CD4-positive, alpha-beta T cell treated with Interleukin-4 for 1 hour (primary cell): Measurements from ENCODE around the gene PALLD.
"Not testable (repeated sequence)": the region's sequence is repeated elsewhere in the genome, so short reads cannot be mapped to it uniquely, and the experiment has no call there.

Experiments
- DNase-seq, 2 donors: peaks; one replicate each; pipeline ENCODE4 v3.0.0-alpha.2; 2020 to 2022

PALLD gene

DNA sequence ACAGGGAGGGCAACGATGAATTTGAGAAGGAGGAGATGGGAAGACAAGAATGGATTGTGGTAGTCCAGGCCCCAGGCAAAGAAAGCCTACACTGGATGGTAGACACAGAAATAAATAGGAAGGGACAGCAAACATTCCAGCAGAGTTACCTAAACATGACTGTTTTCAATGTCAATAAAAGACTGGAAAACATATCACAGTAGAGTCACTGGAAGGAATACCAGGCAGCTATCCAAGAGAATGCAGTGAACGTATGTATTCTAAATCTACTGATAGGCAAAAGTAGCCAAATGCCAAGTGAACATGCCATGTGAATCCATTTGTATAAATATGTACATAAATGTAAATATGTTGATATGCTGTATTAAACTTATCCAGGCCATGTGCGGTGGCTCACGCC, 183.0 kb downstream of the PALLD start:
- DNase-seq: no peak

DNA sequence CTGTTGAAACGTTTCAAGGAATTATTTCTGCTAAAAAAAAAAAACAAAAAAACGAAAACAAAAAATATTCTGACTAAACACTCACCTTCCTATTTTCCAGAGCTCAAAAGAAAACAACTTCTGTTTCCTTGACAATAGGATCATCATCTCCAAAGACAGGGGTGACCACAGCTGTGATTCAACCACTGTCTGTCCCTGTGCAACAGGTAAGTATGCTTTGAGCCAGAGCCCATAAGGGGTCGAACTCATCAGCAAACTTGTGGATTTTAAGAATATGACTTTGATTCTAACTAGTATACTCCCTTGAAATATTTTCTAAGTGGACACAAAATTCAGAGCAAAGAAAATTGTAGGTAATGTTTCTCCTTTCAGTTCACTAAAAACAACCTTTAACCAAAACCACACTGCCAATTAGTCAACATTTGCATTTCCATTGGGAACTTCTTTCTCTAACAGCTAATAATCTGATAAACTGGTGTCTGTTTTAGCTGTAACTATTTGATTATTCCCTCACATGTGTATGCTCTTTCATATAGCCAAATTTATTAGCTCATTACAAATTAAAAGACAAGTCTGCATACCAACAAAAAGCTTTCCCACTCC, 186.1 kb downstream of the PALLD start:
- no peak for DNase-seq

DNA sequence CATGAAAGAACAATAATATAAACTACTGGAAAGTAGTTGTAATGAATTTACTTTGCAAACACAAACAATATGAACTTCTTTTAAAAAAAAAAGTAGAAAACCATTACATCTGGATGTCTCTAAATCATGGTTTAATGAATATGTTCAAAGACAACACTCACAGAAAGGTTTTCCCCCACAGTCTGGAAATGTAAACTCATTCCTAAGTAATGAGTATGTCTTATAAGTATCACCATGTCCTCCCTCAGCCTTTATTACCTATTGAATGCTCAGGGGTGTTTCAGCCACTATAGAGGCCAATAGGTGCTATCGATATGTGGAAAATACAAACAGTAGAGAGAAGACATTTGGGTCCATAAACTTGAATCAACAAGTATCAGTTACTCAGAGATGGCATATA, 186.7 kb downstream of the PALLD start:
- DNase-seq: no peak

DNA sequence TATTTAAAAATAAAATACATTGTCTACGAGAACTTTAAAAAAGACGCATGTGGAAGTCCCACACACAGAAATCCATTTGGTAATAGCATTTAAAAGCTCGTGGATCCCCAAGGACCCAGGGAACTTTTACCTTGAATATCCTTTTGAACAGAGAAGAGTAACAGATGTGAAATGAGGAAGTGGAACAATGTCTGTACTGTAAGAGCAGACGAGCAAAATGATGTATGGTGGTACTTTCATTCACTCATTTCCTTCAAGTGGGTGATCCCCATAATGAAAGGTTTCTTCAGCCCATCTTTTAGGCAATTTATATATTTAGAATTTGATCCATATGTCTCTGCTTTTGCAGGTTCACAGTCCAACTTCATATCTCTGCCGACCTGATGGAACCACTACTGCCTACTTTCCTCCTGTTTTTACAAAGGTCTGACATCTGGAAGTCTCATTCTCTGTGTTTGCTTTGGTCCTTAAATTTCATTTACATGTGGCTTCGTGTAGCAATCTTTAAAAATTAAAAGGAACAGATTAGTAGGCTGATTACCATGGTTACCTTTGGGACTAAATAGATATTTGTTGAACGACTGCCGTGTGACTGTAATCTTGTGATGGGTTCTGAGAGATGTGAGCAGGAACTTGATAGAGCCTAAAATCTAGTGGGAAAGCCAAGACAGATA, 188.4 kb downstream of the PALLD start:
- no peak for DNase-seq

DNA sequence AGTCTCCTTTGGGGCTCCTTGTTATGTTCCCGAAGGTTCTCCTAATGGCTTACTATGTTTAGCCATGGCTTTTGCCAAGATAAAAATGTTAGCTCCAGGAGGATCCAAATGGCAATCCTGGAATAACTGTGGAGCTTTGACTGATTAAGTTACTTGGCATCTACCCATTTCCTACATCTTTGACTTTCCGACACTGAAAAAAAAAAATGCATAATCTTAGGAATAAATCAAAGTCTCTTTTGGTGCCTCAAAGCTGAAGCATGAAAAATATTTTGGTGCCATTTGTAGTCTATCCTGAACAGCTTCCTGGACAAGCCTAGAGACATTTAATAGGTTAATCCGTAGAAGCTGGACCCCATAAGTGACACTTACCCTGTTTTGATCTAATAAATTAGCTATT, 191.7 kb downstream of the PALLD start:
- no peak for DNase-seq

DNA sequence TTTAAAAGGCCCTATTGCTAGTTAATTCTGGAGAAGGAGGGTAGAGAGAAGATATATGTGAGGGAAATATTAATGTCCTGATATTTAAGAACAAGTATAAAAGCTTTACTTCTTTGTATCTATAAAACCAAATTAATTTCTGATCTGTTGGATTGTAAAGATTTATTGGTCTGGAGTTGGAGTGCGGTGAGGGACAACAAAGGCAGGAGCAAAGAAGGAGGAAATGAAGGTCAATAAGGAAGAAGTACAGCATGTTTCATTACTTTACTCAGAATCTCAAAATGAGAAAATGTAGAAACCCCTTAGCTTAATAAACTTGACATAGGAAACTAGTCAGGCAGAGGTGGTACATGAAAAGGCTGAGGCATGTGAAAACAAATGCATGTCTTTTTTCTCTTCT, 192.9 kb downstream of the PALLD start:
- no peak for DNase-seq

DNA sequence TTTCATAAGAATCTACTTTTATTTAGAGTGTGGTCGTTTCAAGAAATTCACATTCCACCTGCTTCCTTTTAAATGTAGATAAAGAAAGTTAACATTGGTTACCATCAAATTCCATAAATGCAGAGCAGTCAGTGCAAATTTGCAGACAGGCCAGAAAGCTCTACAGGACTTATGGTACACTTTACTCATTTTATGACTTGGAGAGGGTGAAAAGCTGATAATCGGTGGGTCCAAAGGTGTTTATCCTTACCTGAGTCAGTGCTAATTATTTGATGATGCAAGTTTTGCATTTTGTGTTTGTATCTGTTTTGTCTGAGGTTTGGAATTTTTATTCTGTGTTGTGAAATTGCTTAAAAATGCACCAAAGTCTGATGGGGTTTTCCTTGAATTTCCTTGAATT, 193.3 kb downstream of the PALLD start:
- DNase-seq: no peak

DNA sequence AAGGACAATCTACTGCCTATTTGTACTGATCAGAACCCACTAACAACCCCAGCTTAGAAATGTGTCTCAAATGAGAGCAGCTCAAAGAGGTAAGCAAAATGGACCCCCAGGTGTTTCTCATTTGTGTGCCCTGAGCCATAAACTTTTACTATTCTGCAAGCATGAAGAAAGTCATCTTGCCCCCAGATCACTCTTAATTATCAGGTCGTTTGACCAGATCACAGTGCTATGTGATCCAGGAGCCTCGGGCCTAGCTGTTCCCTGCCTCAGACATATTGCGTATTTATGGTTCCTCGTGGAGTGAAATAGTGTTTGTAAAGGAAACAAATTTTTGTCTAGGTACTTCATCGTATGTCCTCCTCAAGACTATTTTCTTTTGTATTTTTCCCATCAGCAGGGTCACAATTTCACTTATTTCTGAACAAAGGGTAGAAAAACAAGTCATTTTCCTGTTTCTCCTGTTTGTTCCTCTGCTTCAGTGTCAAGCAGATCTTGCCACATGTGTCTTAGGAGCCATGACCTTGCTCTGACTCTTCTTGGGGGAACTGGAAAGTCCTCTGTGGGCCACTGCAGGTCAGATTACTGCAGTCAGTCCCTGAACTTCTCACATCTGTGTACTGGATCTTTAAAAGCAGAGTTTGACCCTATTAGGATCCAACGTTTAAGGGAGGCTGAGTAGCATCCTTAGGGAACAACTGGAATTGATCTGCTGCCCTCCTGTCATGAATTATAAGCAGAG, 194.9 kb downstream of the PALLD start:
- DNase-seq: no peak

DNA sequence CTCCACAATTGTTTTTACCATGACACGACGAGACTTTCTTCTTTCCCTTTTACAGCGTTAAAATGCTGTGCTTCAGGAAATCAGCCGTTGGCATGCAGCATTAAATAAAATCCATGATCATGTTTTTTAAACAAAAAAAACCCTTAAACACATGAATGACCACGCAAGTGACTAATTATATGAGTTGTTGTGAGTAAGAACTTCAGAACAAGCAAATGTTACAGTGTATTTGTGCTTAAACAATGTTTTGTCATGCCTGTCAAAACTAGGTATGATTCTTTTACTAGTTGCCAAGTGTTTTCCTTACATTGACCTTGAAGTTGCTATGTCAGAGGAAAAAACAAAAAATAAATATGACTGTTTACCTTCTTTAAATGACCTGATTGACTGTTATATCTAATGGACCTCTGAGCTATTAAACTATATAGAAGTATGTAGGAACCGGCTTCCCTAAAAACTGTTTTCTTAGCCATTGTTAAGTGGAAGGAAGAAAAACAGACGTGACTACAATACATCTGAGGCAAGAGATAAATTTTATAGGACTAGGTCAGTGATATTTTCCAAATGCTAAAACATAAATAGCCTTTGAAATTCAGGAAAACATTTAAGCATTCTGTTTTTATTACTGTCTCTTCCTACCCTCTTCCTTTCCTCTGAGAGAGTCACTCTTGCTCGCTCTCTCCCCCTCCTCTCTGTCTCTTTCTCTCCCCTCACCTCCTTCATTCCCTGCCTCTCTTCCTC, 197.1 kb downstream of the PALLD start:
- DNase-seq: no peak

DNA sequence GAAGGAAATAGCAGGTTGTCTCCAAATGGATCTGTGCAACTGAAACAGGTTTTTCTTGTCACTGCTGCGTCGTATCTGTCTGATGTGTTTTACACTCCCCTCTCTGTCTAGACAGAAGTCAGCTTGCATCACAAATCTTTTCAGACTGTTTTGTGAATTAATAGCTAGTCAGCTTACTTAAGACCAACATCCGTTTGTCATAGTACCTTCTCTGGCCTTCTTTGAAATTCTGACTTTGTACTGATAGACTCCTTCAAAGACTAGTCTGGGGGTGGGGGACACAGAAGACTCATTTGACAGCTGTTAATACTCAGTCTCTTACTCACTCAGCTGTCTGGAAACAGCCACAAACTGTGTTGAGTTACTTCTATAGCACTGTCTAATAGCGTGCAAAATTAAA, 197.8 kb downstream of the PALLD start:
- no peak for DNase-seq

DNA sequence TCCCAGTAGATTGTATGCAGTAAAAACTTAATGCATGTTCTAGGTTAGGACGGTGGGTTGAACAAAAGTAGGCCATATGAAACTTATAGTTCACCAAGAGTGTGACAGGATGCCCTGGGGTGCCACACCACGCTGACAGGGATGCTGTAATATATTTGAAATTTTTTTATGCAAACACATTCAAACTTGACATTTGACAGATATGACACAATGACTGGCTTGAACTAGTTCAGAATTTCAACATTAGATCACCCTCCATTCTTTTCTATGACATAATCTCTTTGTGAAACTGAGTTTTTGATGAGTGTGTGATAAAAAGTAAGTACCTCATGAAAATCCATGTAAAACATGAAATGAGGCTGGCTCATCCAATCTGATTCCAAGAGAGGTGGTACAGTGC, 198.4 kb downstream of the PALLD start:
- DNase-seq: no peak

DNA sequence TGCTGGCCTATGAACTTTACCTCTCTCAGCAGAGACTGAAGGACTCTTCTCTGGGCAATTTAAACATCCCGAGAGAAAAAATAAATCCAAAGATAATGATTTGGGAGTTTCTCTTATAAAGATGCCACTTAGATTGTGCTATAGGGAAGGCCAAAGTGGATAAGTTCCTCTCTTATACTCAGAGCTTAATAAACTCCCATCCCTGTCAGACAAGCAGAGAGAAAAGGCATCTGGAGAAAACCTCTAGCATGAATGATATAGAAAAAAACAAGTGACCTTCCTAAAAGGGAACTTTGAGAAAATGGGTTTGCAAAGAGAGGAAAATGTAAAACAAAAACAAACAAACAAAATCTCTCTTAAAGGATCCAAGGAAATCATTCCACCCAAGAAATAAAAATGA, 199.4 kb downstream of the PALLD start:
- no peak for DNase-seq

DNA sequence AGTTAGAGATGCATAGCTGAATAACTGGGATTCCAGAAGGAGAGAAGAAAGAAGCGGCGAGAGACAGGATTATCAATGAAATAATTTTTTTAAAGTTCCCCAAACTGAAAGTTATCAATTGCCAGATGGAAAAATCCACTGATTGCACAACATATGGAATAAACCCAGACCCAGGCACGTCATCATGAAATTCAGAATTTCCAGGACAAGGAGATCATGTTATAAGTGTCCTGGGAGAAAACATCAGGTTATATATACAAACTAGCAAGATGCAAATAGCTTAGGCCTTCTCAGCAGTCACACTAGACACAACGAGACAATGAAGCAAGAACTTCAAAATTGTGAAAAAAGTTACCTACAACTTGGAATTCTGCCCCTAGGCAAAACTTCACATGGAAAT, 200.0 kb downstream of the PALLD start:
- DNase-seq: no peak

DNA sequence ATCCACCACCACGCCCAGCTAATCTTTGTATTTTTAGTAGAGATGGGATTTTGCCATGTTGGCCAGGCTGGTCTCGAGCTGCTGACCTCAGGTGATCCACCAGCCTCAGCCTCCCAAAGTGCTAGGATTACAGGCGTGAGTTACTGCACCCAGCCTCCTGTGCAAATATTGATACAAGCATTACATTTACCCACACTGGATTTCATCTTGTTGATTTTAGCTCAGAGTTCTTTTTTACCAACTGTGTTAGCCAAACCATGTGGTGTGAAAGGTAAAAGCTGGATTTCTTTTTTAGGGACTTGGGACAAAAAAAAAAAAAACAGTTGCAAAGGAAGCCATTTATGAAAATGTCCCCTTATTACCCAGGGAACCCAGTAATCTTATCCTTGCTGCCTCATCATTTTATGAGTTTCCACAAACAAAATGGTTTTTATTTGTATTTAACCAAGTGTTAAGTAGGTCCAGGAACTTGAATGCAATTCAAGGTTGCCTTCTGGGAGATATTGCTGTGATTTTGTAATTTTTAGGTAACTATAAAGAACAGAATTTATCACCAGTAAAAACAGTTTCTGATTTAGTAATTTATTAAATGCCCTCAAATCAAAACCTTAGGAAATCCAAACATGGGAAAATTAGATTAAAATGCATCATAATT, 202.5 kb downstream of the PALLD start:
- no peak for DNase-seq

DNA sequence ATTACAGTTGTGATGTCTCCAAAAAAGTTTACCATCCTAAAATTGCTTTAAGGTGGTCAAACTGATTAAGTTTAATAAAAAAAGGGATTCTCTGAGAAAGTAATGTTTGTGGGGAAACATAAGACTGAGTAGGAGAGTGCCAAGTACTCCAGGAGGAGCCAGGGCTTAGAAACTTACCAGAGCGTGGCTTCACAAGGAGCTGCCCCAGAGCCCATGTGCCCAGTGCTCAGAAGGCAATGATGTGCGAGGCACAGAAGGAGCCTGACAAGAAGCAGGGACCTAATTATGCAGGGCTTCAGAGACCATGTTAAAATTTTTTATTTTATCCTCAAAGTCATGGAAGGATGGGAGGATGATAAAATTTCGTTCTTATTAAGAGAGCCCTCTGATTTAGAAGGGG, 204.2 kb downstream of the PALLD start:
- DNase-seq: no peak

DNA sequence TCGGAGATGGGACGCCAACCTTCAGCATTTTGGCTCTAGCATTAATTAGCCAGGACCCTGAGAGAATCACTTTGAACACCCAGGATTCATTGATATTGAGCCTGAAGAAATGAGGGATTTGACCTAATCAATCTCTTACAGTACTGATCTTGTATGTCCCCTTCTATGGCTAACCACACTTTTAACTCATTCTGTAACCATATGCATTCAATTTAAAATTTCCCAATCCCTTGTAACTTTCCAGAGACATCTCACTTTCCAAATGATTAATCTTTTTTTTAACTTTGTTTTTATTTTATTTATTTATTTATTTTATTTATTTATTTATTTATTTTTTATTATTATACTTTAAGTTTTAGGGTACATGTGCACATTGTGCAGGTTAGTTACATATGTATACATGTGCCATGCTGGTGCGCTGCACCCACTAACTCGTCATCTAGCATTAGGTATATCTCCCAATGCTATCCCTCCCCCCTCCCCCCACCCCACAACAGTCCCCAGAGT, 205.8 kb downstream of the PALLD start:
- not testable (repeated sequence) for DNase-seq

DNA sequence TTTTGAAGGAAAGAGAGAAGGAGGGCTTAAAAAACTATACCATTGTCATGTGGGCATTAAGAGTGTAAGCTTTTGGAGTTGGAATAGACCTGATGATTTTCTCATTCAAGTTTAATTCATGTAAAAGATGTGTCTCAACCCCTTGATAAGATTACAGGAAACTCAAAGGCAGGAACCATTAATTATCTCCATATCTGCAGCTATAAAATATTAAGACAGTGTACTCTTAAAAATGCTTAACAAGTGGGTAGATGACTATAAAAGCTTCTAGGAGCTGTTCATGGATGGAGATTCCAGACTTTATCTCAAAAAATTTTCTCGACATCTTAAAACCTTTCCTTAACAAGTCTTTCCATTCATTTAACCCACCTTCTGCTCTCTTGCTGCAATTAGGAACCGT, 208.3 kb downstream of the PALLD start:
- no peak for DNase-seq

DNA sequence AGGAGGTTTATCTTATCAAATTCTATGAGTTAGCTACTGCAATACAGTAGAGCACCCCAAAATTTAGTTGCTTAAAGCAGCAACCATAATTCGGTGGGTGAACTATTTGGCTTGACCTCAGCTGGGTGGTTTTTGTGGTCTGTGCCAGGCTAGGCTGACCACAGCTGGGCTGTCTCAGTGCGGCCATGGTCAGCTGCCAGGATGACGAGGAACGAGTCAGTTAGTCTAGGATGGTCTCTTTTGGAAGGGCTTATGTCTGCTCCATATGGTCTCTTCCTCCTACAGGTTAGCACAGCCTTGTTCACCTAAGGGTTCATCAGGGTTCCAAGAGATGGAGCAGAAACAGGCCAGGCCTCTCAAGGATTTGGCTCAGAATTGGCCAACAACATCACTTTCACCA, 210.4 kb downstream of the PALLD start:
- no peak for DNase-seq

DNA sequence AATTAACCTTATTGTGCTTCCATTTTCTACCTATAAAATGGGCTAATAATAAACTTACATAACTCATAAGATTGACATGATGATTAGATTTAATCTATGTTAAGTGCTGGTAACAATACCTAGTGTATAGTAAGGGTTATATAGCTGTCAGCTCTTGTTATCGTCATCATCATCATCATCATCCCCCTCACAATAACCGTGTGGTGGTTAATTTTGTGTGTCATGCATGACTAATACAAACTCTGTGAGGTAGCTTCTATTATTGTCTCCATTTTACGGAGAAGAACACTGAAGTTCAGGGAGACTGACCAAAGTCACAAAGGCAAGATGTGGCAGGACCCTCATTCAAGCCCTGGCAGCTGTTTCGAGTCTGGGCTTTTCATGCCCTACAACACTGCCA, 211.3 kb downstream of the PALLD start:
- no peak for DNase-seq

DNA sequence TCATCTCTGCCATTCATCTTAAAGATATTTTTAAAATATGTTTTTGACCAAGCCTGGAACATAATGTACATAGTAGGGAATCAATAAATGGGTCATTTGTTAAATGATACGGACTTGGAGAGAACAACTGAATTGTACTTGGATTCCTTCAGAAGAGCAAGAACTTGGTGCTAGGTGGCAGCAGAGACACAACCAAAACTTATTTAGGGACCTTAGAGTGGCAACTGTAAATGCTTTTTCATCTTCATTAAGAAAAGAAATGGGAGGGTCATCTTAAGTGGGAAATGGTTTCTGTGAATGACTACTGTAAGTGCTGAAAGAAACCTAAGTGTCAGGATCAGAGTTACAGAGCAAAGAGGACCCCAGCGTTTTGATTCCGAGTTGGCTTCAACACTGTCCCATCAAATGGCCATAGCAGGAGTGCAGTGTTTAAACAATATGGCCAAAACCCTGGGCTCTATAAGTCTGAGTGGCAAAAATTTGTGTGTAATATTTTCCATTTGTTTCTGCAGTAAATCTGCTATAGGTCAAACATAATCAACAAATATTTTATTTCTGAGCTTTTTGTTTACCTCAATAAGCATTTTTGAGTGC, 213.6 kb downstream of the PALLD start:
- no peak for DNase-seq

DNA sequence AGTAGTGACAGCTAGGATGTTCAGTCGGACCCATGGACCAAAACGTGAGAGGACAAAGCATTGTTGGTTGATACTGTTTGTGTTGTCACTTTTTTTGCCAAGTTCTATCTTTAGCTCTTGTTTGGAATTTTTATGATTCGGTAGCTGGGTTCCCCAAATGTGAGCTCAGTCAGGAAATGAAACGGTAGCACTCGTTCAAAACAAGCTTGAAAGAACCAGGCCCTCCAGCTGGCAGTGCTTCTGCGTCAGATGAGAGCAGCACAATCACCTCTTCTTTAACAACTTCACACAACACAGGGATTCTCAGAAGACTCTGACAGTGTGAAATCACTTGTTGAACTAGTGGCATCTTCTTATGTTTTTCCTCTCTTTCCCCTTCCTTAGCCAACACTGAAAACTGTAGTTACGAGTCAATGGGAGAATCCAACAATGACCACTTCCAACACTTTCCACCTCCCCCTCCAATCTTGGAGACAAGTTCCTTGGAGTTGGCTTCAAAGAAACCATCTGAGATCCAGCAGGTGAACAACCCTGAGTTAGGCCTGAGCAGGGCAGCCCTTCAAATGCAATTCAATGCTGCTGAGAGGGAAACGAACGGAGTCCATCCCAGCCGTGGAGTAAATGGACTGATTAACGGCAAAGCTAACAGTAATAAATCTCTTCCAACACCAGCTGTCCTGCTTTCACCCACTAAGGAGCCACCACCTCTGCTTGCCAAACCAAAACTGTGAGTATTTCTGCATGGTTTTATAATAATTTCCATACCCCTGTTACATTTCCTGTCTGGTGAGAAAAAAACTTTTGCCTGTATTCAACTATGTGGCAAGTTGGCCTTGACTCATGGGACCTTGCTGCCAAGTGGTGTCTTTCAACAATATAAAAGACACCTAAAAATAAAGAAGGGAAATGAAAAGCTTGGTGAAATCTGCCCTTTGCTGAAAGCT, 214.6 kb downstream of the PALLD start:
- no peak for DNase-seq
